ENCODE data around the gene ADA.
A peak's percentile ranks its signal among the peaks of the same experiment; 100 is the strongest.
"Not testable (repeated sequence)": the region's sequence is repeated elsewhere in the genome, so short reads cannot be mapped to it uniquely, and the experiment has no call there.

The ADA gene

GRCh38 chr20:44678242-44678641 lies 26.7 kb upstream of the ADA start:
- DNase-seq: peak; percentile 61

- not testable (repeated sequence) for DNase-seq
These were observed 20.9 kb upstream of the ADA start for GRCh38 chr20:44672318-44672902.

GRCh38 chr20:44671541-44671940 lies 20.0 kb upstream of the ADA start:
- DNase-seq: not testable (repeated sequence)

- not testable (repeated sequence) for DNase-seq
These were observed 19.4 kb upstream of the ADA start for GRCh38 chr20:44670851-44671250.

DNA sequence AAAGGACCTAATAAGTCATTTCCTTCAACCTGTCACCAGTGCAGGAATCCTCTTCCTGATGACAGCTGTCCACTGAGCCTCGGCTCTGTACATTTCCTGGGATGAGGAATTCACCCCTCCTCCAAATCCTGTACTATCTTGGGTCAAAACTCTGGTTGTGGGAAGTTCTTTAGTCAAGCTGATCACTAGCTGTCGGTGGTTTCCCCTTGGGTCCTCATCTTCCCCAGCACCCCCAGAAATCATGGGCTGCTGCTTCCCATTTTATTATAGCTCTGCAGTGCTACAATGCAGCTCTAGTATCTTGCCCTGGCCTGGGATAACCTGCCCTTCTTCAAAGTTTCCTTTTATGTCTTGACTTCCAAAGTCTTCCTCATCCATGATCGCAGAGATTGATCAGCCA lies 14.6 kb upstream of the ADA start:
- no peak for DNase-seq

- no peak for DNase-seq
These were observed 12.6 kb upstream of the ADA start for GRCh38 chr20:44664131-44664530.

DNA sequence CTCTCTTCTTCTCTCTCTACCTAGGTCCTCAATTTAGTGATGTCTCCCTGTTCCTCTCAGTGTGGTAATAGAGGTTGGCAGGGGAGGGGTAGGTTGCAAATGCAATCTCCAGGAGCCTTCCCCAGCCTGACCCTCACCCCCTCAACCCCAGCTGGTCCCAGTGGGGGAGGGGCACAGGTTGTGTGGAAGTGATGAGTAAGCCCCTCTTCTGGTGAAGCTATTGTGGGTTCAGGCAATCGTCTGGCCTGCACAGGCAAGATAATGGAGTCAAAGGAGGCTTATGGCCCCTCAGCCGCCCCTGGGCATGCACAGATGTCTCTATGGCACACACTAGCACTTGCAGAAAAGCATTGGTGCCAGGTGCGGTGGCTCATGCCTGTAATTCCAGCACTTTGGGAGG lies 10.8 kb upstream of the ADA start:
- peak; percentile 58 for DNase-seq

- no peak for DNase-seq
These were observed 9.1 kb upstream of the ADA start for GRCh38 chr20:44660581-44660980.

DNA sequence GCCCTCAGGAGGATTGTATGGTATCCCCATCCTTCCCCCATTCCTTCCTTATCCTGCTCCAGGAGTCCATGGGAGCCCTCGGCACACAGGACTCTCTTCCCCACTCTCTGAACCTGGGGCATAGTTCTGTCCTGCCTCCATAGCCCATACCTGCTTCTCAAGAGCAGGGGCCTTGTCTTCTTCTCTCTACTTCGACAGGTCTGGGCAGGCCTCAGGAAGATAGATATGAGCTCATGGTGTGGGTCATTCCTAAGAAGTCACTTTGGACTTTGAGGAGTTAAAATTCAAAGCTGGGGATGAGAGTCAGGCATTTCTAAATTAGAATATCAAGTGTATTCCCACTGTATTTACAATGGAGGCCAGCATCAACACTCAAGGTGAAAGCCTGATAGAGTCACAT lies 8.4 kb upstream of the ADA start:
- DNase-seq: no peak

DNA sequence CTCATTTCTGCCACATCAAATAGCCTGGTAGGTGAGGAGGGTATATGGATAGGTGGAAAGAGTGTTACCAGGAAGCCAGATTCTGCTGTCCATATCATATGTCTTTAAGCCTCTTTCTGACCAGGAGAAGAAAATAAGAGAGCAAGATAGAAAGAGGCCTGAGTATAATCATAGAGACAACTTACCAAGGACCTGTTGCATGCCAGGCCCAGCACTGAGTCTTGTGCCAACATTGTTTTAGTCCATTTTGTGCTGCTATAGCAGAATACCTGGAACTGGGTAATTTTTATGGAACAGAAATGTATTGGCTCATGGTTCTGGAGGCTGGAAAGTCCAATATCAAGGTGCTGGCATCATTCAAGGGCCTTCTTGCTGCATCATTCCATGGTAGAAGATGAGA lies 7.3 kb upstream of the ADA start:
- no peak for DNase-seq

DNA sequence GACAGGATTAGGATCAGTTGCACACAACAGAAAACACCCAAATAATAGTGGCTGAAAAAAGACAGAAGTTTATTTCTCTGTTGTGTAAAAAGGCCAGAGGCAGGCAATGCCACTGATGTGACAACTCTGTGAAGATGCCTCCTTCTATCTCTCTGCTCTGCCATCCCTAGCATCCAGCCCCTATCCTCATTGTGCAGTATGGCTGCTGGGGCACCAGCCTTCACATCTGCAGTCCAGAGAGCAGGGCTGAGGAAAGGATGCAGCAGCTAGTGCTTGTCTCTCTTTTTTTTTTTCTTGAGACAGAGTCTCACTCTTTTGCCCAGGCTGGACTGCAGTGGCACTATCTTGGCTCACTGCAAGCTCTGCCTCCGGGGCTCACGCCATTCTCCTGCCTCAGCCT lies 6.4 kb upstream of the ADA start:
- DNase-seq: no peak

GRCh38 chr20:44656448-44656847 lies 4.9 kb upstream of the ADA start:
- DNase-seq: no peak

- not testable (repeated sequence) for DNase-seq
These were observed 2.7 kb upstream of the ADA start for GRCh38 chr20:44654210-44654609.

DNA sequence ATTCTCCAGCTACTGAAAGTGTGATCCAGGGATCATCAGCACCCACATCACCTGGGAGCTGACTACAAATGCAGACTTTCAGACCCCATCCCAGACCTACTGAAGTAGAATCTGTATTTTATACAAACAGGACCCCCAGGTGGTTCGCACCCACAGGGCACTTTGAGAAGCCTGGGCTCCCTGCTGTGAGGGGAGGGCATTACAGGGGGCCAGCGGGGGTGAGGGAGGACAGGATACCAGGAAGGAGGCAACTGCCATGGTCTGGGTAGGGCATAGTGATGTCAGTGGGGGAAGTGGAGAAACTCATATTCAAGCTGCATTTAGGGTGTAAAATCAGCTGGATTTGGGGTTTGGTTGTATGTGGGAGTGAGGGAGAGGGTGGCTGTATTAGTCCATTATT lies 2.0 kb upstream of the ADA start:
- no peak for DNase-seq

DNA sequence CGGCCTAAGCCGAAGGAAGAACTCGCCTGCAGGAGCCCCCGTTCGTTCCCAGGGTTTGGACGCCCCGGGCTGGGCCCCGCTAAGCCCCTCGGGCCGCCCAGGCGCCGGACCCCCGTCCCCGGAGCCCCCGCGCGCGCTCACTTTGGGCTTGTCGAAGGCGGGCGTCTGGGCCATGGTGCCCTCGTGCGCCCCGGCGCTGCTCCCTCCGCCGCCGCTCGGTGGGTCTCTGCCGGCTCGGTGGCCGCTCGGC lies 140 bp downstream of the ADA start:
- DNase-seq: no peak

- DNase-seq: peak; percentile 40
These were observed 597 bp downstream of the ADA start for GRCh38 chr20:44650771-44651433.

- DNase-seq: no peak
These were observed 1.5 kb downstream of the ADA start for GRCh38 chr20:44649976-44650375.

DNA sequence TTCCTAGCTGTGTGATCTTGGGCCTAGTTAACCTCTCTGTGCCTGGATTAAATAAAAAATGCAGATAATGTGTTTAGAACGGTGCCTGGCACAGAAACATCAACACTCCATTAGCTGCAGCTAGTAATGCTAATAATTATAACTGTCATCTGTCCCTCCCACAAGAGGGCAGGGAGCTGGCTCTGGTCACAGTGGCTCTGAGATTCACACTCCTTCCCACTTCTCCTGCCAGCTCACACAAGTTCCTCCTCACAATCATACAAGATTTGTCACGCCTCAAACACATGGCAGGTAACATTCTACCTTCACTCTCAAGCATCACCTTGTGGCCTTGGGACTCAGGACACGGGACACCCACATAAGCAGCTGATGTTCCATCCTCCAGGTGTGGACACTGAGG lies 2.4 kb downstream of the ADA start:
- DNase-seq: no peak

DNA sequence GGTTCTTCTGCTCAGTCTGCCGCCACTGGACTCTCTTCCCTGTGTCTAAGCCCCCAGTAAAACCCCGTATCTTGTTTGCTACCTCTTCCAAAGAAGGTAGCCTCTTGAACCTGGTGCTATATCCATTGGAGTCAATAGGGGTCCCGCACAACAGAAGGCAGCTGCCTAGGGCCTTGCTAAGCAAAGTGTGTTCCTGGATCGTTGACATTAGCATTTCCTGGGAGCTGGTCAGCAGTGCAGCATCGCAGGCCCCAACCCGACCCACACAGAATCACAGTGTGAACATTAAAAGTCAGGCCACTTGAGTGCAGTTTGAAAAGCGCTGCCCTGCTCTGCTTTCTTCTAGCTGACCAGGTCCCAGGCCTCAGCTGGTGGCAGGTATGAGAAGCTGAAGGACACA lies 2.9 kb downstream of the ADA start:
- DNase-seq: no peak

DNA sequence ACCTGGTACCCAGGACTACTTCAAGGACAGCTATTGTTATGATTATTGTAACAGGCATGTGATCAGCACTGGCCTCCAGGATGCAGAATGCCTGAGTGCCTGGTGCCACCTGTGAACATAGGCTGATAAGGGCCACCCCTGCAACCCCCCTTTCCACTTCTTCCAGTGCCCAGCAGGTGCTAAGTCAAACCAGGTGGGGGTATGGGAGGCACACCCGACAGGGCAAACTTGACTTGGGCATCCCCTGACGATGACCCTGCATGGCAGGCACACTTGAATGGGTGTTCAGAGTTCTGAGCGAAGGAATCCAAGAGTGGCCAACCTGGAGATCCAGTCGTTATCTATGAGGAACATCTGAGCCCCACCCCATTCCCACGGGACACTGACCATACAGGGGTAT lies 3.4 kb downstream of the ADA start:
- no peak for DNase-seq

- DNase-seq: no peak
These were observed 4.7 kb downstream of the ADA start for GRCh38 chr20:44646641-44647274.

DNA sequence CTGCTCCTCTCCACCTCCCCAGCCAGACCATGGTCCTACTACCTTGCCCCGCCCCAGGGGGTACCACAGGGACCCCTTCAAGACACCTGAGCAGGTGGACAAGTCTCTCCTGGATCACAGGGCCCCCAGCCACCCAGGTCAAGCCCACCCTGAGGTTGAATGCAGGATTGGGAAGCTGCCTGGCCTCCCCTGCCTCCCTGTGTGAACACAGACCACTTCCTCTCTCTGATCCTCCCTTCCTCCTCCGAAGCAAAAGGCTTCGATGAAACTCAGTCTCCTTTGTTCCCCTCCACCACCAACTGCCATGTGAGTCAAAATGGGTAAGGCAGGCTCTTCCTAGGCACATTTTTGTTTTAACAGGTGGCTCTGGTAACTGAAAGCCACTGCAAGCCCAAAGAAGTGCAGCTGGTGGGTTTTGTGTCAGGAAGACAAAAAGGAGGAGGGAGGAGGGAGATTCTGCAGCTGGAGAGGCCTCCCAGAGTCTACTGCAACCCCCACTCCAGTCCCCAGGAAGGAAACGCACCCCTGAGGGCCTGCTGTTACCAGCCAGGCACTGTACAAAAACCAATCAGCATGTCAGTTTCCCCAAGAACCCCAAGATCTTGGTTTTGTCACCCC lies 5.4 kb downstream of the ADA start:
- no peak for DNase-seq

DNA sequence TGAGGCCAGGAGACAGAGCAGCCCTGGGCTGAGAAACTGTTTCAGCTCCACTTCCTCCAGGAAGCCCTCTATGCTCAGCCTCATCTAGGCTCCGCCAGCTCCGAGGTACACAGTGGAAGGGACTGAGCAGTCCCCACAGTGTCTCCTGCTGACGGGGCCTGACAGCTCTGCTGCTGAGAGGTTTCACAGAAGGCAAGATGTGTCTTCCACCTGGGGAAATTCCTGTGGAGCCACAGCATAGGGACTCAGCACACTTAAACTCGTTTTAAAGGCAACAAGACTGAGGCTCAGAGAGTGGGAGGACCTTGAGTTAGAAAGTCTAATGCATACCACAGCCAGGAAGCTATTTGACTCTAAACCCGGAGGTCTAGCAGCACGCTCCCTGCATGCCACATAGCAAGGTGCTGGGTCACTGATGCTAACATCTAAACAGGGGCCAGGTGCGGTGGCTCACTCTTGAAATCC lies 6.8 kb downstream of the ADA start:
- DNase-seq: no peak

DNA sequence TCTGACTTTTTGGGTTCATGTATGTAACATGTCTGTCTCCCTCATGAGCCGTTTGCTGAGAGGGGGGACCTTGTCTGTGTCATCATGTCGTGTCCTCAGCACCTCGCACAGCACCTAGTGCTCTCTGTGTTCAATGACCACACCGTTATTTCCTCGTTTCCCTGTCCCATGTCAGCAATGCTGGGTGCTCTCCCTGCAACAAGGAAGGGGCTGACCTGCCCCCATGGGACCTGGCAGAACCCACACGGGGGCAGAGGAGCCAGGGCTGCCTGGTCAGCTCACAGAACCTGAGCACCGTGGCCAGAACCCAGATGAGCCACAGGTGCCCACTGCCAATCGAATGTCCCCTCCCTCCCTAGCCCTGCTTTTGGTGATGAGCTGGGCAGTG lies 7.3 kb downstream of the ADA start:
- no peak for DNase-seq

All from hematopoietic multipotent progenitor cell treated with erythropoietin and hydrocortisone succinate and interleukin-3 and kit ligand, for 8 days (in vitro differentiated cells).